Cardiac septum (tissue), 1 donor: ENCODE data around the gene CHIT1. TPM values are rescaled to one million over a fixed set of nuclear protein-coding genes. Genes with fewer than 3 reads are reported as not detected.

Experiments
- DNase-seq: peaks from one replicate; pipeline ENCODE4 v3.0.0-alpha.2; 2020; ENCODE audit warnings: low spot score
- intact Hi-C: fragments of 100-400 bp; cut with DNase I; formaldehyde crosslinking; loops from one replicate; pipeline ENCODE4 v1.14.0; 2022
- total RNA-seq: library from RNA; stranded (reverse); fragmentation: NEBNext Ultra II Directional; extraction: Animal tissue kit (Norgen Biotek cat#: 25700); gene quantifications from one replicate; pipeline ENCODE4 v1.2.1, GENCODE V29; 2021
- donor health status: DM: no; HTN: no; CAD: no.

CHIT1 gene
- total RNA-seq, 1 donor from 2014 or later = not detected

DNA sequence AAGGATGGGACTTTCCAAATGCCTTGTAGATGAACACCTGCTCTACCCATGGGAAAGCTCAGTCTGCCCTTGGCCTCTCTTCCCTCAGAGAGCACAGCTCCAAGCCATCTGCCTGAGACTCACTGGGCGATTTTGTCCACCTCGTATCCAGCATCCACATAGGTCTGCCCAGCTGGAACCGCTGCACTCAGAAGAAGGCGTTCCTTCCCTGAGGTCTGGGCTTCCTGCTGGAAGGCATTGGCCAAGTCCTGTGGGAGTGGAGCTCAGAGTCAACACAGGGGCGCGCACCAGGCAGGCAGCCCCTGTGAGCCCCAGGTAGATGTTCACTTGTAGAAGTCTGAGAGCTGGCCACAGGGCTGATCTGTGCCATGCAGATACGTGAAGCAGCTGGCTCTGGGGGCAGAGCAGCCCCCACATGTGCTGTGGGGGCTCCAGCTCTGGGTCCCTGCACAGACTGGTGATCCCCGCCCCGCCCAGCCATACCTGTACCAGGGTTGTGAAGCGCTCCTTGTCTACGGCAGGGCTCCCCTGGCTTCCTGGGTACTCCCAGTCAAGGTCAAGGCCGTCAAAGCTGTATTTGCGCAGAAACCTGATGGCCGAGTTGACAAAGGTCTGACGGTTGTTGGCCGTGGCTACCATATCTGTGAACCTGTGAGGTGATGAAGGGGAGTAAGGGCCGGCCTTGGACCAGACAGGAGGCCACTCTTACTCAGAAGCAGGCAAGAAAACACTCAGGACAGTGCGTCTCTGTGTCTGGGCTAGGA is 6.3 kb downstream of the CHIT1 start:
- intact Hi-C loops = no loop called here
- no peak for DNase-seq

GRCh38 chr1:203219934-203220333 is 9.5 kb downstream of the CHIT1 start:
- intact Hi-C loops = no loop called here
- no peak for DNase-seq

DNA sequence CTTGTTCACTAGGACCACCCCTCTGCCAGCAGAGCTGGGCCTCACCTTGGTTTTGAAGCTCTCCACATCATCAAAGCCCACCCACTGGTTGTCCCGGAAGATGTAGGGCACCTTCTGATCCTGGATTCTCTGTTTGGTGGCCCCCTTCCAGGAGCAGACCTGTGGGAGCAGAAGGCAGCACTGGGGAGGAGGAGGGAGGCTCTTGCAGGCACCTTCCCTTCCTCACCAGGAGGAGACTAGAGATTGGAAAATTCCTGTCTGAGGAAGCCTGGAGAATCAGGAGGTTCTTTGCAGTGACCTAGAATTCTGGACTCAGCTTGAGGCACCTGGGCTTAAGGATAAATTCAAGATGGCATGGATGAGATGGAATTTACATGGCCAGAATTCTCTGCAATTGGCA is 10.3 kb downstream of the CHIT1 start:
- intact Hi-C loops = no loop called here
- DNase-seq = no peak

DNA sequence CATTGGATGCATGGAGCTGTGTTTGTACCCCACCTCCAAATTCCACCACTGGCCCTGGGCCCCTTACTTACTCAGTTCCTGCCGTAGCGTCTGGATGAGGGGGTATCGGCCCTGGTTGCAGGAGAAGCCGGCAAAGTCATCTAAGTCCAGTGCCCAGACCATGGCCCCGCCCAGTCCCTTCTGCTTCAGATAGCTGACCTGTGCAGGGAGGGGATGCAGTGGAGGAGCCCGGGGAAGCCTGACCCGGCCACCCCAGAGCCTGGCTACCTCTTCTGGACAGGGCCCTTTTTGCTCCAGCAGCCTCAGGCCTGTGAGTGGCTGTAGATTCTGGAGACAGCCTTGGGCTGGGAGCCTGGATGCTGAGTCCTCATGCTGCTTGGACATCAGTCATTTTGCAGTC is 11.8 kb downstream of the CHIT1 start:
- DNase-seq = no peak
- intact Hi-C loops = no loop called here

GRCh38 chr1:203217139-203217655 is 12.3 kb downstream of the CHIT1 start:
- intact Hi-C loops = no loop called here
- no peak for DNase-seq

DNA sequence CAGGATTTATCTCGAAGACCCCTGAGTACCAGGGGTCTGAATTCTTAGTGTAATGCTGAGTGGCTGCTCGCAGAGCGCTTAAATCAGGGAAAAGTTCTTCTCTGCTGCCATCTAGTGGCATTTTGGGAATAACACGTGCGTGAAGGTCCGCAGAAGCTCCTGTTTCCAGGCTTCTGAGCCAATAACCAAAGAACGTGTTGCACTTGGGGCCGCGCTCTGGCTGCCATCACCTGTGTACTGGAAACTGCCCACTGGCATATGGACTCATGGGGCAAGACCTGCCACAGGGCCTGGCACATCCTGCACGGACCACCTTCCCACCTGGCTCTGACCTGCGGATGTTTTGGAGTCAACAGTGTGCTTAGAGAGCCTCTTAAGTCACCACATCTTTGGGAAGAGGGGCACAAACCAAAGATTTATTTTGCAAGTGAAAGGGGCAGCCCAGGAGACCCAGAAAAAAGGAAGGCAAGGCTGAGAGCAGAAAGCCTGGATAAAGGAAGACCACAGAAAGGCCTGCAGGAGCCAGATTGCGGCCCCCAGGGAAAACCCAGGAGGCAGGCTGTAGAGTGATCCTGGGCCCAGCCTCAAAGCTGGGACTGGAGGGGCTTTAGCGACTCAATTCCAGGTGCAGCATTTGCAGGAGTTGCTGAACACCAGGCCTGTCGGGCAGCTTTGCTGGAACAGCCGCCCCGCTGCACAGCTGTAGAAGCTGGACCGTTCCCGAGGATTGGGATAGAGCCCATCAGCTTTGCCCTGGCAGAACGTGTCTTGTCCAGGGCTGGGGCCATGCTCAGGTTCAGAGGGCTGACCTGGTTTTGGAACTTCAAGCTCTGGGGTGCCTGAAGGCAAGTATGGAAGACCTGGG is 13.0 kb downstream of the CHIT1 start:
- intact Hi-C loops = loop anchor here (1.0 kb wide), 2 partner anchors 99 to 177 kb away; no protein-coding TSS in a partner anchor
- DNase-seq = no peak

DNA sequence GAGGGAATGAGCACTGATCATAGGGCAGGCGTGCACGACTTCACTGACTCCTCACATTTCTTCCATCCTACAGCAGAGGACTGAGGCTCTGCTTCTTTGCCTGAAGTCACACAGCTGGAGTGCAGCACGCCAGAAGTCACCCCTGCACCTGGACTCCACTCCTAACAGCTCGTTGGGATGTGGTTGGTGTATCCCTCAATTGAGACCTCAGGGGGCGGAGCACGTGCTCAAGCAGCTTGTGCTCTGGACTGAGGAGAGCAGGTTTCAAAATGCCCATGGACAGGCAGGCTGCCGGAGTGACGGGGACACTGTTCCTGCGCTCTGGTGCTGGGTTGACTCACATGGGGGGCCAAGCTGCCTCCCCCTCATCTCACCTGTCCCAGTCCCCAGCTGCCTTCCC is 13.9 kb downstream of the CHIT1 start:
- intact Hi-C loops = no loop called here
- DNase-seq = no peak

DNA sequence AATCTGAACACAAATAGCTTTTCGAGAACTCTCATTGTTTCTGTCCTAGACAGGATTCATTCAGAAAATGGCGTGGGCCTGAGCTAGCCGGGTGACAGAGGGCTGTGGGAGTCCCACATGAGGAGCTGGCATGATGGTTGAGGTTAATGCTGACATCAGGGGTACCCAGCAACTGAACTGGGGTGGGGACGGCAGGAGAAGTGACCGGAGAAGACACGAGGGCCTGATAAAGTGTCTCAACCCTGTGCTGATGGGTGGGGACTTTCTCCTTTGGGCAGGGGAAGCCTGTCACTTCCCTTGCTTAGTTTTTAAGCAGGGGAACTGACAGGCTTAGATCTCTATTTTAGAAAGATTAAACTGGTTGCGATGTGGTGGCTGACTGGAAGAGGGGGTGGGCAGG is 14.6 kb downstream of the CHIT1 start:
- intact Hi-C loops = no loop called here
- no peak for DNase-seq

GRCh38 chr1:203213126-203213525 is 16.3 kb downstream of the CHIT1 start:
- DNase-seq = no peak
- intact Hi-C loops = no loop called here

- intact Hi-C loops = no loop called here
- DNase-seq = no peak
These were observed 17.7 kb downstream of the CHIT1 start for GRCh38 chr1:203211812-203212211.

DNA sequence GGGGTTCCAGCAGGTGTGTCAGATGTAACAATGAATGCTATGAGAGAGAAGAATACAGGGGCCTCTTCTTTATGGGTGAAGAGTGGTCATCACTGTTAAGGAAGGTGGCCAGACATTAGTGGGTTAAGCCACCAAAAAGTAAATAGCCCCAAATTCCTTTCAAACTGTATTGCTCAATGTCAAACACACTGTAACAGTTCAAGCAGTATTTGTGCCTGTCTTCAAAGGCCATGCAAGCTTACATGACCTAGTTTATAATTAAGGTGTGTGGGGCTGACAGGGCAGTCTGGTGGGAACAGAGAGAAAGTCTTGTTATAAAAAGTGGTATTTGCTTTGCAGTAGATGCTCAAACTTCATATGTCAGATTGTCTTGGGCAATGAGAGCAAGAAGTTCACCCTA is 18.5 kb downstream of the CHIT1 start:
- no peak for DNase-seq
- intact Hi-C loops = no loop called here

DNA sequence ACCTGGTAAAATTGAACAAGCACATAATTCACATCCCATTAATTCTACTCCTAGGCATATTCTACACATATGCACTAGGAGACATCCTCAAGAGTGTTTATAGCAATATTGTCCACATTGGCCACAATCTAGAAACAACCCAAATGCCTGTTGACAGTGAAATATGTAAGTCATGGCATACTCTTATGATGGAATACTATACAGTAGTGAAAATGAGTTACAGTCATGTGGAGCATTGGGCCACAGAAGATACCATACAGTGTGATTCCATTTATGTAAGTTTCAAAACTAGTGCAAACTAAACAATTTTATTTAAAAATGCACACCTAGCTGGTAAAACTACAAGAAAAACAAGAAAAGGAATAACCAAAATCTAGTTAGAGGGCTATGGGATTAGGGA is 19.1 kb downstream of the CHIT1 start:
- intact Hi-C loops = no loop called here
- no peak for DNase-seq

DNA sequence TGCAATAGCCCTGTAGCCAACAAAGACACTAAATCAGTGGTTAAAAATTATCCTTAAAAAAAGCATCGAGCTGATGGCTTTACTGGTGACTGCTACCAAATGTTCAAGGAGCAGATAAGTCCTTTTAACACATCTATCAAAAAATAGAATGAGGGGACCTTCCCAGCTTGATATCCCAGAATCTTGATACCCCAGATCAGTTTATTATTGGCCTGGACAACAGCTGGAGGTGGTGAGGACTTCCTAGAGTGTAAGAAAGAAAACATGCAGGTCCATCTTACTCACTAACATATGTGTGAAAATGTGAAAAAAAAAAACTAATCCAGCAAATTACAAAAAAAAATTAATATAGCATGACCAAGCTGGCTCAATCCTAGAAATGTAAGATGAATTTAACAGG is 21.3 kb downstream of the CHIT1 start:
- intact Hi-C loops = no loop called here
- DNase-seq = no peak

DNA sequence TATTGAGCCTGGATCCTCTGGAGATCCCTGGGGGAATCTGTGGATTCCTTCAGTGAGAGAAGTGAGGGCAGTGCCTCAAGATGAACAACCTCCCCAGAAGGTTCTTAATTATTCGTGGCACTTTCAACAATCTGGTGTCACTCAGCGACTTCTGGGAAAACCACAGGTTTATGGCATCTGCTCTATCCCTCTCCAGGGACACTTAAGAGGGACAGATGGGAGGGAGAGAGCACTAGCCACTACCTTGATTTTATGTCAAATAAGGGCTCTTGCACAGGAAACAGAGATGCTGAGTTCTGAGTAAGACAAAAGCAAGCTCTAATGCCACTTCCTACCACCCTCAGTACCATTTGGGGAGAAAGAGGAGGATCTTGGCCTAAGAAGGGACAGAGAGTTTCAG is 21.7 kb downstream of the CHIT1 start:
- DNase-seq = no peak
- intact Hi-C loops = no loop called here

DNA sequence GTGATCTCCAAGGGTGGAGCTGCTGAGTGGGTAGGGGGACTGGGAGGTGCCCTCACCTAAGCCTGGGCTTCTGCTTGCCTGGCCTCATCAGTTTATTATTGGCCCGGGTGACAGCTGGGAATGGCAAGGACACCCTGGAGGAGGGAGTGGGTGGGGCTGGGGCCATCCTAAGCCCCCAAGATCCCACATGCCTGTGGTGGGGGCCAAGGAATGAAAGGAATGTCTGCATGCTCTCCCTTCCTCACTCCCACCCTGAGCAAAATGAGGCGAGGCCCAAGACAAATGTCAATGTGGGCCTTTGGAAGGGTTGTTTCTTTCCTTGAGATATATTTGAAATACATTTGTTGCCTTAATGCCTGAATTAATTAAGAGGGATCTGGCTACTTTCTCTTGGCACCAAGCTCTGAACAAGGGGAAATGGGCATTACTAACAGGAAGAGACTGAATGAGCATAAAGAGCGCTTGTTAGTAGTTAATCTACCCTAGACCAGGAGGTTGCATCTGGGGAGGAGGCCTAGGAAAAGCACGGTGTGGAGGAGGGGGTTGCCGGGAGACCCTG is 23.3 kb downstream of the CHIT1 start:
- no peak for DNase-seq
- intact Hi-C loops = no loop called here

GRCh38 chr1:203204756-203205155 is 24.7 kb downstream of the CHIT1 start:
- intact Hi-C loops = no loop called here
- DNase-seq = no peak

- no peak for DNase-seq
- intact Hi-C loops = no loop called here
These were observed 26.8 kb downstream of the CHIT1 start for GRCh38 chr1:203202431-203203245.

- intact Hi-C loops = no loop called here
- DNase-seq = no peak
These were observed 27.8 kb downstream of the CHIT1 start for GRCh38 chr1:203201516-203202205.

- no peak for DNase-seq
- intact Hi-C loops = no loop called here
These were observed 28.6 kb downstream of the CHIT1 start for GRCh38 chr1:203200916-203201315.
